ENCODE data around the gene HOXC10.

- TF ChIP-seq EZH2 (IDR thresholded peaks at IDR 0.05; ENCODE audit: low read depth, low read length, severe bottlenecking) (no peak), POLR2AphosphoS5 (IDR thresholded peaks at IDR 0.05; ENCODE audit: low read depth, low read length) (no peak), CTCF (IDR thresholded peaks at IDR 0.05; ENCODE audit: control extremely low read depth in 1 of 3, insufficient read depth in 1 of 3, low read depth in 1 of 3, low read length in 3 of 3) (no peak), YY1 (IDR thresholded peaks at IDR 0.05; ENCODE audit: low read depth, low read length) (no peak), MAX (IDR thresholded peaks at IDR 0.05) (no peak), KDM4A (IDR thresholded peaks at IDR 0.05; ENCODE audit: low read depth, low read length, severe bottlenecking) (no peak), CHD2 (IDR thresholded peaks at IDR 0.05; ENCODE audit: low read length) (no peak), JUND (IDR thresholded peaks at IDR 0.05; ENCODE audit: low read length) (no peak), EGR1 (IDR thresholded peaks at IDR 0.05; ENCODE audit: borderline replicate concordance, low read depth, low read length) (no peak), RAD21 (IDR thresholded peaks at IDR 0.05 in 1 of 2, conservative IDR thresholded peaks at IDR 0.05 in 1 of 2; ENCODE audit: low read depth in 2 of 2, low read length in 2 of 2) (no peak), FOSL1 (IDR thresholded peaks at IDR 0.05; ENCODE audit: insufficient read depth, low read depth, low read length) (no peak), RNF2 (IDR thresholded peaks at IDR 0.05; ENCODE audit: borderline replicate concordance, low read depth, low read length, missing control alignments, poor library complexity, severe bottlenecking) (peak; percentile 17), USF2 (IDR thresholded peaks at IDR 0.05; ENCODE audit: low read length) (no peak), GABPA (IDR thresholded peaks at IDR 0.05; ENCODE audit: borderline replicate concordance, insufficient read depth, low read length) (no peak)
Observed at GRCh38 chr12:54016051-54016450, 31.1 kb downstream of the HOXC10 start.
